ENCODE data around the gene TJAP1.
"Not testable (repeated sequence)": the region's sequence is repeated elsewhere in the genome, so short reads cannot be mapped to it uniquely, and the experiment has no call there.

Gene TJAP1

DNA sequence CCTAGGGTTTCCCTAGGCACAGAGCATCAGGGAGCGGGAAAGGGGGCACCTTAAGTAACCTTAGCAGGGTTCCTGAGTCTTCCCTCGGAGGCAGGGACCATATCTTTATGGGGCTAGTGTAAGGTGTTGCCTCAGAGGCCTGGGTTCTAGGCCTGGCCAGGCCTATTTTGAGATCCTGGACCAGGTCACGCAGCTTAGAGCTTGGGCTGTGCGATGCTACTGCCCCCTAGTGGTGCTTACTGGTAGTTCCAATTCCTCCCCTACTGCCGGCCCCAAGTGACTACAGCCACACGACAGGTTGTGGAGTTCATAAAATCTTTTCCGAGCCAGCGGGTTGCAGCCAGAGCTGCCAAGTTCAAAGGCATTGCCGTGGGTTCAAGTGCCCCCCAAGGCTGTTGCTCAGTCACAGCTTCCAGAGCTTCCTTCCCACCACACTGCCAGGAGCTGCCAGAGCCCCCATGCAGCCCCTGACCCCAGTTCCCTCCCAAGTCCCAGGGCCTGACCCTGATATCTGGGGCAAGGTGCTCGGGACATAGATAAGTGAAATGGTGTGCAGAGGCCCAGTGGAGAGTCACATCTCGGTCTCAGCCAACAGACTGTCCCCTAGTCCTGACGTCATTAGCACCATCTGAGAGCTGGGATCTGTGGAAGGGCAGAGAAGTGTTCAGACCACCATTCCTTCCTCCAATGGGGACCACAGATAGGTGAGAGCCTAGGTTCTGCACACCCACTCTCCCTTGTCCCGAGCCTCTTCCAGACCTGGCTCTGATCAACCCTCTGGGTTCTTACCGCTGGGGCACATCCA, 29.5 kb downstream of the TJAP1 start:
- no peak for DNase-seq

DNA sequence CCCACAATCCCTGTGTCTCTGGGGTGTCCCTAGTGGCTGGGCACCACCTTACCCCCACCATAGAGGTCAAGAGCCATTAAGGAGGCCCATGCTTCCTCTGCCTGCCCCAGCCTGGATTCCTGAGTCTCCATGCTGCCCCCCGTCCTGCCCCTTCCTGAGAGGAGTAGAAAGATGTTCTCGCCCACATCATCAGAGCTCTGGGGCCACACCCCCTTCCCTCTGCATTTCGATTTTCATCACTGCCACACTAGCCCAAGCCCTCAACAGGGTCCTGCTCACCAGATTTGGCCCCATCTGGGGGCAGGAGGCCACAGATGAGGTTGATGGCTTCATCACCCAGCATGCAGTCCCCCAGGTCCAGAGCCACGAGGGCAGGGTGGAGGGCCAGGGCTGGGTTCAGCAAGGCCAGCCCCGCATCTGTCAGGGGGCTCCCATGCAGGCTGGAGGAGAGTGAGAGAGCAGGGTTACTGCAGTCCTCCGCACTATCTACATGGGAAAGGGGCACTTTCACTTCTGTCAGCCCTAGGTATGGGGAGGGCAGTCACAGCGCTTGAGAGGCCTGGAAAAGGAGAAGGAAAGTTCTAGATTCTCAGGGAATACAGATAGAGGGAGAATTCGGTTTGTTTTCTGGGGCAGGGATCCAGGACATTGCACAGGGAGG, 31.2 kb downstream of the TJAP1 start:
- no peak for DNase-seq

DNA sequence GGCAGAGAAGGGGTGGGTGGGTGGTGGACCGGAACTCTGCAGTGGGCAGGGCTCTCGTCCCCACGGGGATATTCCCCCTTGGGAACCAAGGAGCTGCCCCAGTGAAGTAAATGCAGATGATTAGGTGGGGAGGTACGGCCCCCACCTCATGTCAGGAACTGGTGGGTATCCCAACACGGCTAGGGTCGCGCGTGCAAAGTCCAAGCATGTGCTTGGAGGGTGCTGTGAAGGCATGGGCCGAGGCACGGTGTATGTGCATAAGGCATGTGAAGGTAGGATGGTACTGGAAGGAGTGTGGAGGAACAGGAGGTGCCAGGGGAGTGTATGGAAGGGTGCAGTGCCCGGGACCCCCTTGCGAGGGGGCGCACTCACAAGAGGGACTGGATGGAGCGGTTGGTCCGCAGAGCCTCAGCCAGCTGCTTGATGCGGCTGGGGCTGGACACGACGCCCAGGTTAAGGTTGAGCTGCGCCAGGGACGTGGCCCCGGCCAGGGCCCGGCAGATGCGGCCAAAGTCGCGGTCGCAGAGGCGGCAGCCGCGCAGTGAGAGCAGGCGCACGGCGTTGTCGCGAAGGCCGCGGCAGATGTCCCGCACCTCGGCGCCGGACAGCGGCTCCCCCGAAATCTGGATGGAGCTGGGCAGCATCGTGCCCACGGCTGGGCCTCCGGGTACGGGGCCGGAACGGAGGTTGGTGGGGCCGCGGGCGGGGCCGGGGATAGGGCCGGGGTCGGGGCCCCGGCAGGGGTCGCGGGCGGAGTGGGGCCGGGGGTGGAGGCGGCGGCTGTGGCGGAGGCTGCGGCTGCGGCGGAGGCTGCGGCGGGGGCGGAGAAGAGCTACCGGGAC, 32.0 kb downstream of the TJAP1 start:
- DNase-seq: no peak

DNA sequence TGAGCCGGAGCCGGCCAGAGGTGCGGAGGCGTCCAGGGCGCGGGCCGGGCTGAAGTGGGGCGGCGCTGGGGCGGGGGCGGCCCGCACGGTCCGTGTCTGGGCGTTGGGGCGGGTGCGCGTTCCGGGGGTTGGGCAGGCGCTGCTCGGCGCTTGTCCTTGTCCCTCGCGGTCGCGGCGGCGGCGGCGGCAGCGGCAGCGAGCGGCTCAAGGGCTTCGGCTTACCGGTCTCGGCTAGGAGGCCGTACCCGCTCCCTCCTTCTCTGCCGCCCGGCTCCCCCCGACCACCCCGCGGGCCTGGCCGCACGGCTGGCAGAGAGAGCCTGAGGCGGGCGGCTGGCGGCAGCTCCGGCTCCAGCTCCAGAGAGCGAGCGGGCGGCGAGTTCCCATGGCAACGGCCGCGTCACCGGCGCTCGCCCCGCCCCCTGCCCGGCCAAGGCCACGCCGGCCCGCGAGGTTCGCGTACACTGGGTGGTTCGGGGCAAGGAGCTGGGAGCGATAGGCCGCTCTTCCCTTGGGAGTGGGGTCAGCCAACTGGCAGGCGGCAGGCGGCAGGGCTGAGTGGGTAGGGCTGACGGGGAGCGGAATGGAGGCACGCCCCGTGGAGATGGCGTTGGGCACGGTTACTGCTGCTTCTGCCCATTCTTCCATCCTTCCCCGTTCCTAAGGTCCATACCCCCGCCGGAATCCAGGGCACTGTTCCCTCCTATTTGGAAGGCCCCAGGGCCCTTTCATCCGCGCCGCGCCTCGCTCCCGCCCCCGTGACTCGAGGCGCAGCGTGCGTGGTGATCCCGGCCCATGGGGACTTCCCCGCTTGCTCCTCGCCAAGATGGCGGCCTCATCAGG, 32.8 kb downstream of the TJAP1 start, which contains the start of gene LRRC73:
TSS of gene LRRC73 (minus strand) at position 363 of the 843 bp plus-strand sequence. CDS start 561 bp downstream, outside the sequence.
- DNase-seq: peak; percentile 13

DNA sequence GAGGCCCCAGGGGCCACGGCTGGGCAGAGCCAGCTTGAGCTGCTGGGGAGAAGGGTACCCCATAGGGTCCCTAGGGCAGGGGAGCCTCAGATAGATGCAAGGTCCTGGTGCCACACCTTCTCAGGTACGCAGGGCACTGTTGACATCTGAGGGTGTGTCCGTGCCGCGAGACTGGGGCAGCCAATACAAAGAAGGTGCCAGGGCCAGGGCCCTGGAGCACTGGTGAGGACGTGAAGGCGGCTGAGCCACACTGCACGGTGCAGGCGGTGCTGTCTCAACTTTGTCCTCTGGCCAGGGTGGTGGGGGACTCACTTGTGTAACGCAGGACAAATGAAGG, 33.4 kb downstream of the TJAP1 start:
- DNase-seq: no peak

- no peak for DNase-seq
Measured at GRCh38 chr6:43511824-43512415, 34.5 kb downstream of the TJAP1 start.

GRCh38 chr6:43515808-43516207, 38.4 kb downstream of the TJAP1 start:
- DNase-seq: no peak

DNA sequence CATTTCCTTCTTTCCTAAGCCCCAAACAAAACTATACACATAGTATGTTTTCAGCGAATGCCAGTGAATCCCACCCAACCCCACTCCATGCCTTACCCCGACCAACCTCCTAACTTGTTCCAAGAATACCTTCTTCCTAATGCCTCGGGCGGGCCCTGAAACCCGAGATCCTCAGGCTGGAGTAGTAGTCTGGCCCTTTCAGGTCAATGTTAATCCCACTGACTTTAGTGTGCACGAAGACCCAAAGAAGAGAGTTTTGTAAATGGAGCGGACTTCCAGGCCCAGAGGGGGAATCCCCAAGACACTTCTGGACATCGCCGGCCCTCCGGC, 39.0 kb downstream of the TJAP1 start:
- no peak for DNase-seq

GRCh38 chr6:43516697-43517504, 39.5 kb downstream of the TJAP1 start, which contains the start of the genes POLR1C and YIPF3:
Gene POLR1C (plus strand): TSS chr6:43517089. CDS start chr6:43517110, 21 bp downstream.
Gene YIPF3 (minus strand): TSS chr6:43516926. CDS start chr6:43516807, 119 bp downstream.
- peak; percentile 88 for DNase-seq

- no peak for DNase-seq
Measured at GRCh38 chr6:43517505-43518357, 40.4 kb downstream of the TJAP1 start.

- no peak for DNase-seq
Measured at GRCh38 chr6:43520097-43520496, 42.7 kb downstream of the TJAP1 start.

GRCh38 chr6:43521836-43522235, 44.5 kb downstream of the TJAP1 start:
- DNase-seq: no peak

GRCh38 chr6:43522547-43523261, 45.3 kb downstream of the TJAP1 start:
- DNase-seq: no peak

- DNase-seq: no peak
Measured at GRCh38 chr6:43523284-43523683, 45.9 kb downstream of the TJAP1 start.

- no peak for DNase-seq
Measured at GRCh38 chr6:43524483-43524961, 47.2 kb downstream of the TJAP1 start.

DNA sequence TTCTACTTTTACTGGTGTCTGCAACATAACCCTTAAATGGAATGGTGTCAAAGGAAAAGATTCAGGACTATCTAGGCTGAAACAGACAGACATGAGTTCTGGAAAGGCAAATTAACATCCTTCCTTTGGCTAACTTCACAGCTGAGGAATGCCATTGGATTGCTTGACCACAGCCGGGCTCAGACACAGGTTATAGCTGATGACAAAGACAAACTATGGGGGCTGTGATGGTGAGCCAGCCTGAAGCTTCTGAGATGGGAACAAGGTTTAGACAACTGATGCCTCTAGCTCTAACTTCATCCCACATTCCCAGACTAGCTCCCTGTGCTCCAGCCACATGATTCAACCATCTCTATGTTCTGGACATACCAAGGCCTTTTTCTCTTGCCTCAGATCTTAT, 54.8 kb downstream of the TJAP1 start:
- DNase-seq: no peak

GRCh38 chr6:43538986-43539385, 61.6 kb downstream of the TJAP1 start:
- DNase-seq: not testable (repeated sequence)

- DNase-seq: not testable (repeated sequence)
Measured at GRCh38 chr6:43539409-43539808, 62.0 kb downstream of the TJAP1 start.

DNA sequence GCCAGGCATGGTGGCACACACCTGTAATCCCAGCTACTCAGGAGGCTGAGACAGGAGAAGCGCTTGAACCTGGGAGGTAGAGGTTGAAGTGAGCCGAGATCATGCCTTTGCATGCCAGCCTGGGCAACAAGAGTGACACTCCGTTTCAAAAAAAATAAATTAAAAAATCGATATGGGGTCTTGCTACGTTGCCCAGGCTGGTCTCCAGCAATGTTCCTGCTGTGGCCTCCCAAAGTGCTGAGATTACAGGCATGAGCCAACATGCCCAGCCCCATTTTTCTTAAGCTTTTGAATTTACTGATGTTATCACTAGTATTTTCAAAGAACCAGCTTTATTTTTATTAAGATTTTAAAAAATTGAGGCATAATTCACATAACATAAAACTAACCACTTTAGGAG, 63.1 kb downstream of the TJAP1 start:
- DNase-seq: no peak

All from NCI-H2107 (cell line).